Brain microvascular endothelial cell (primary cell): ENCODE results near the gene NRIP3.

Experiments used
- DNase-seq: peaks from one replicate; pipeline ENCODE4 v3.0.0-alpha.2; 2020
- H3K27ac ChIP-seq: fragments of 250-450 bp; sonication (Bioruptor Pico); 2 replicates; pipeline ENCODE4 v1.5.1; 2020; ENCODE audit warnings: mild to moderate bottlenecking, moderate library complexity
- H3K27me3 ChIP-seq: fragments of 250-450 bp; sonication (Bioruptor Pico); replicated peaks from 2 replicates; pipeline ENCODE4 v1.5.1; 2020; ENCODE audit warnings: mild to moderate bottlenecking
- H3K36me3 ChIP-seq: fragments of 250-450 bp; sonication (Bioruptor Pico); replicated peaks from 2 replicates; pipeline ENCODE4 v1.5.1; 2020; ENCODE audit warnings: mild to moderate bottlenecking
- H3K4me3 ChIP-seq: 2 replicates; pipeline ENCODE4 v1.5.1; 2011; ENCODE audit warnings: low read depth, mild to moderate bottlenecking, control low read depth, low read length, moderate library complexity
- in situ Hi-C: cut with HindIII; loops from 2 replicates; pipeline ENCODE4 v1.10.0; 2017; ENCODE audit warnings: low sequenced_read_pairs, low pct_ligation_motif_present
- TF ChIP-seq, protein P1 (sequence below): IDR thresholded peaks from 2 replicates; pipeline ENCODE4 v1.5.1; 2011; ENCODE audit warnings: low read depth, mild to moderate bottlenecking, moderate library complexity, low read length, control low read depth, inconsistent platforms; ENCODE audit errors: missing control alignments

Gene NRIP3

DNA sequence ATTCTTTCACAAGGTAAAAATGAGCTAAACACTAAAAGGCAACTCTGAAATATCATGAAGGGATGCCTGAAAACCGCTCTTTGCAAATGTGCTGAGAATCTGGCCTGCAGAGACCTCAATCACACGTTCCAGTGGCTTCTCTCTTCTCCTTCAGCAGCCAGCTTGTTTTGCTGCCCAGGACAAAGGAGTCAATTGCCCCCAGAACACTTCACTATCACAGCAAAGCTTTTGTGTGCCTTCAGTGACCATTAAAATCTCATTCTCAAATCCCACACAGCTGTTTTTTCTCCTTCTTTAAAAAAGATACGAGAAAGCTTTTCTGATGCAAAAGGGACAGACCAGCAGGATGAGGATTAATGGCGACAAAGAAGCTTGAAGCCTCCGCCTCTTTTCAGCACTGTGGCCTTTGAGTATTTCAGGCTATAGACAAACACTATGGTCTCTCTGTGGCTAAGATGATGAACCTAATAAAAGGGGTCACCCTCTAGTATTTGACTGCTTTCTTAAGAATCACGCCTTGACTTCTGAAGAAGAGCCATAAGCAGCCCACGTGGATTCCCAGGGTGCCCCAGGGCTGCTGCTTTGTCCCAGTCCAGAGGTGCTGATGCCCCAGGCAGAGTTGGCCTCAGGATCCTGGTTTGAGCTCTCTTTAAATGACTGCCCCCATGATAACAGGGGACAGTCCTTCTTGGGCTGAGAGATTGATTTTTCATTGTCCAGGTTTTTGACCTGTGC, 33.4 kb upstream of the NRIP3 start:
- Histone ChIP-seq H3K36me3 (no peaks in the 10 kb centered on the region), H3K27ac (no peak overlapping the region), H3K27me3 (no peaks in the 10 kb centered on the region), H3K4me3 (no peak overlapping the region)
- in situ Hi-C loops: no loop called here
- TF ChIP-seq, protein P1, sequence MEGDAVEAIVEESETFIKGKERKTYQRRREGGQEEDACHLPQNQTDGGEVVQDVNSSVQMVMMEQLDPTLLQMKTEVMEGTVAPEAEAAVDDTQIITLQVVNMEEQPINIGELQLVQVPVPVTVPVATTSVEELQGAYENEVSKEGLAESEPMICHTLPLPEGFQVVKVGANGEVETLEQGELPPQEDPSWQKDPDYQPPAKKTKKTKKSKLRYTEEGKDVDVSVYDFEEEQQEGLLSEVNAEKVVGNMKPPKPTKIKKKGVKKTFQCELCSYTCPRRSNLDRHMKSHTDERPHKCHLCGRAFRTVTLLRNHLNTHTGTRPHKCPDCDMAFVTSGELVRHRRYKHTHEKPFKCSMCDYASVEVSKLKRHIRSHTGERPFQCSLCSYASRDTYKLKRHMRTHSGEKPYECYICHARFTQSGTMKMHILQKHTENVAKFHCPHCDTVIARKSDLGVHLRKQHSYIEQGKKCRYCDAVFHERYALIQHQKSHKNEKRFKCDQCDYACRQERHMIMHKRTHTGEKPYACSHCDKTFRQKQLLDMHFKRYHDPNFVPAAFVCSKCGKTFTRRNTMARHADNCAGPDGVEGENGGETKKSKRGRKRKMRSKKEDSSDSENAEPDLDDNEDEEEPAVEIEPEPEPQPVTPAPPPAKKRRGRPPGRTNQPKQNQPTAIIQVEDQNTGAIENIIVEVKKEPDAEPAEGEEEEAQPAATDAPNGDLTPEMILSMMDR: no peak
- no peak for DNase-seq

DNA sequence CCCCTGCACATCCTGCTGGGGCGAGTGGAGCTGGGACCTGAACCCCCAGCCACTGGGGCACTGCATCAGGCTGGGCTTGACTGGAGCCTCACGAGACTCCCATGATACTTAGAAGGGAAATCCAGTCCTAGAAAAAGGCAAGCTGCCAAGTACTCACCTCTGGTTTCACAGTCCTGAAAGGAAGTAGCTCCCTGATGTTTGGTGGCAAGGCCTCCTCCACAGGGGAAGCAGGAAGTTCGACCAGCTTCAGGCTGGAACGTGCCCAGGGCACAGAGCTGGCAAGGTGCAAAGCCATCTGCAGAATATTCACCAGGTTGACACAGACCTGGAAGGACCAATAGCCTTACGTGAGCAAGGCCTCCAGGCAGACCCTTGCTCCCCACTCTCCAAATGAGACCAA, 26.8 kb upstream of the NRIP3 start:
- Histone ChIP-seq H3K27ac (no peak overlapping the region), H3K36me3 (no peaks in the 10 kb centered on the region), H3K4me3 (no peak overlapping the region), H3K27me3 (no peaks in the 10 kb centered on the region)
- in situ Hi-C loops: no loop called here
- TF ChIP-seq, protein P1: no peak
- no peak for DNase-seq

DNA sequence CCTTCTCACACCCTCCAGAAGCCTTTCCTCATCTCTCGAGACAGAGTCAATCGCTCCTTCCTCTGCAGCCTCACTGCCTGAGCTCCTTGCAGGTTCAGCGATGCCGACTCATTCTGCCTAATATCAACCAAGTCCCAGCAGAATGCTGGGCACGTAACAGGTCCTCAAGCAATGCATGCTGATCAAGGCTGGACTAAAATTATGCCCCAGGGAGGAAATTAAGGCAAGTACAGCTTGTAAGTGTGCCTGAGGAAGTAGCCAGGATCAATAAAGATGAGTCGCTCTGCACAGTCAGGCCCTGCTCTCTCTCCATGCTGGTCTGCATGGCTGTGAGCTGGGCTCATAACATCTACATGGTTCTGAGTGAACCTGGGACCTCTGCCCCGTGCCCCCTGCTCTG, 25.6 kb upstream of the NRIP3 start:
- DNase-seq: no peak

DNA sequence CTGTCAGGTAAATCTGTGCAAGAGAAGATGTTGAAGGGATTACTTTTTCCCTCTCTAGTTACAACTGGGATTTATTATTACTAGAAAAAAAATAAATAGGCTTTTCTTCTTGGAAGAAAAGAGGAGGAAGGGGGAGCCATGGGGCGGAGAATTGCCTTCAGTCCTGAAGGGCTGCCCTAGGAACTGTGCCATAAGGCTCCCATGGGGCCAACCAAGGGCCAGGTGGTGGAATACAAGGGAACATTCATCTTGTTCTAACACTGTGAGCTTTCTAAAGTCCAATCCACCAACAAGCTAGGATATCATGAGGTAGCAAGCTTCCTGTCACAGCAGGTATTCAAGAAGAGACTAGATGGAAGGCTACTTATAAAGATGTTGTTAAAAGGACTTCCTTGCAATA, 24.8 kb upstream of the NRIP3 start:
- H3K27ac ChIP-seq: no peak overlapping the region
- H3K36me3 ChIP-seq: no peaks in the 10 kb centered on the region
- DNase-seq: no peak
- no peak overlapping the region for H3K4me3 ChIP-seq
- TF ChIP-seq, protein P1: no peak
- in situ Hi-C loops: no loop called here
- no peaks in the 10 kb centered on the region for H3K27me3 ChIP-seq

More for the DNA sequence above, 25.6 kb upstream of the NRIP3 start:
- H3K27ac ChIP-seq: no peak overlapping the region
- in situ Hi-C loops: no loop called here
- H3K36me3 ChIP-seq: no peaks in the 10 kb centered on the region
- H3K4me3 ChIP-seq: no peak overlapping the region
- no peaks in the 10 kb centered on the region for H3K27me3 ChIP-seq
- TF ChIP-seq, protein P1: no peak

DNA sequence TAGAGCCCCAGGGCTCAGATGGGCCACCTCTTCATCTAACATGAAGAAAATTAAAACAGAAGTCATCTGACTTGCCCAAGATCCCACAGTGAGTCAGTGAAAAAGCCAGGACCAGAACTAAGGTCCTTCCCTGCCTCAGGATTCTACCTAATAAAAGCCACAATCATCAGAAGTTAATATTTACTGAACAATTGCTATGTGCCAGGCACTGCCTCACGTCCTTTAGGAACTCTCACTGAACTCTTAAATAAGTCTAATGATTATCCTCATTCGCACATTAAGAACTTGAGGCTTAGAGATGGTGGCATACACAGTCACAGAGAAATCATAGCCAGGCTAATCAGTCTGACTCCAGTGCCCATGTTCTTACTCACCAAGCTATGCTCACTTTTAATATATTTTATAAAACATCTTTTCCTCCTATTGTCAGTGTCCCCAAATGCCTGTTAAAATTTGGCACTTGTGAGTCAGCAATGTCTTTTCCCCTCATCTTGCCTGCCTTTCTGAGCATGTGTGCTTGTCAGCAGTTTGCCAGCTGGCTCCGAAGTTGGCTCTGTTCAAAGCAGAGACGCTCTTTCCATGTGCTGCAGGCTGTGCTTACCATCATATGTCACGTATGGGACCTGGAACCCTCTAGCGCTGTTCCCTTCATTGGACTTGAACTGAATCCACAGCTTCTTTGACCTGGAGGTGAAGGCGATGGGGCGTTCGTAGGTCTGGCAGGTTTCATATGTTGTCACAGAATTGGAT, 21.5 kb upstream of the NRIP3 start:
- in situ Hi-C loops: no loop called here
- H3K27me3 ChIP-seq: no peaks in the 10 kb centered on the region
- H3K36me3 ChIP-seq: no peaks in the 10 kb centered on the region
- no peak for DNase-seq
- TF ChIP-seq, protein P1: no peak
- no peak overlapping the region for H3K4me3 ChIP-seq
- H3K27ac ChIP-seq: no peak overlapping the region
